CD14-positive monocyte (primary cell): Measurements from ENCODE around the gene PRPF38B. TPM values are rescaled to one million over a fixed set of nuclear protein-coding genes. Genes with fewer than 3 reads are reported as not detected.

Experiments used
- DNase-seq, 3 donors: peaks; one replicate each; pipeline ENCODE4 v3.0.0-alpha.2; 2011 to 2022
- H2AFZ ChIP-seq: 2 replicates; pipeline ENCODE4 v1.6.0; 2012; ENCODE audit warnings: mild to moderate bottlenecking, low read depth, low read length, inconsistent platforms; ENCODE audit not compliant: insufficient read depth, poor library complexity, severe bottlenecking
- H3K27ac ChIP-seq, 2 donors: 1 replicate in 1 of 2; 2 replicates in 1 of 2; pipeline ENCODE4 v1.5.1; 2012 to 2013; ENCODE audit warnings: low read length in 2 of 2, control low read depth in 1 of 2, inconsistent platforms in 1 of 2, low read depth in 1 of 2, mild to moderate bottlenecking in 1 of 2
- H3K27me3 ChIP-seq, 2 donors: one replicate each; pipeline versions ENCODE4 v1.6.0 to v1.6.1; 2011 to 2013; ENCODE audit warnings: low read length in 2 of 2; ENCODE audit not compliant: control insufficient read depth in 2 of 2, insufficient read depth in 2 of 2
- H3K36me3 ChIP-seq, 2 donors: replicated peaks in 1 of 2; 1 replicate in 1 of 2; 2 replicates in 1 of 2; pipeline versions ENCODE4 v1.5.1 to v1.6.1; 2012 to 2013; ENCODE audit warnings: low read length in 2 of 2, control low read depth in 1 of 2, inconsistent platforms in 1 of 2, mild to moderate bottlenecking in 1 of 2; ENCODE audit not compliant: insufficient read depth in 2 of 2, control insufficient read depth in 1 of 2
- H3K4me1 ChIP-seq, 2 donors: 1 replicate in 1 of 2; 2 replicates in 1 of 2; pipeline versions ENCODE4 v1.5.1 to v1.6.1; 2012 to 2013; ENCODE audit warnings: low read length in 2 of 2, control low read depth in 1 of 2, inconsistent platforms in 1 of 2, mild to moderate bottlenecking in 1 of 2, moderate library complexity in 1 of 2; ENCODE audit not compliant: insufficient read depth in 2 of 2, control insufficient read depth in 1 of 2
- H3K4me2 ChIP-seq: replicated peaks from 2 replicates; pipeline ENCODE3; 2012; ENCODE audit warnings: low read length, moderate library complexity, mild to moderate bottlenecking; ENCODE audit not compliant: poor library complexity, severe bottlenecking; ENCODE audit errors: extremely low read depth
- H3K4me3 ChIP-seq, 3 experiments: fragments of 200-600 bp in 1 of 3; sonication (generic) in 1 of 3; replicated peaks in 1 of 3; 1 replicate in 2 of 3; 2 replicates in 1 of 3; pipeline ENCODE4 v1.5.1; 2011 to 2013; ENCODE audit warnings: low read length in 3 of 3, mild to moderate bottlenecking in 3 of 3, control low read depth in 2 of 3, low read depth in 2 of 3, inconsistent platforms in 1 of 3, moderate library complexity in 1 of 3
- H3K79me2 ChIP-seq: 2 replicates; pipeline ENCODE4 v1.6.0; 2012; ENCODE audit warnings: mild to moderate bottlenecking, control low read depth, inconsistent platforms, low read length, moderate library complexity; ENCODE audit not compliant: insufficient read depth
- H3K9ac ChIP-seq: 2 replicates; pipeline ENCODE4 v1.6.0; 2017; ENCODE audit warnings: low read length, mild to moderate bottlenecking; ENCODE audit not compliant: insufficient read depth, poor library complexity, severe bottlenecking
- H3K9me3 ChIP-seq, 2 donors: replicated peaks in 1 of 2; 1 replicate in 1 of 2; 2 replicates in 1 of 2; pipeline versions ENCODE4 v1.5.1 to v1.6.1; 2012 to 2013; ENCODE audit warnings: low read length in 2 of 2, control low read depth in 1 of 2; ENCODE audit not compliant: control insufficient read depth in 1 of 2, insufficient read depth in 1 of 2
- H4K20me1 ChIP-seq: 2 replicates; pipeline ENCODE4 v1.6.0; 2012; ENCODE audit warnings: mild to moderate bottlenecking, low read length, control low read depth, moderate library complexity; ENCODE audit not compliant: insufficient read depth
- H3K27ac Mint-ChIP-seq, 7 donors: one replicate each; pipeline ENCODE4 v1.8.0; 2020; ENCODE audit warnings: mild to moderate bottlenecking in 7 of 7, mixed read lengths in 7 of 7, moderate library complexity in 6 of 7, inconsistent platforms in 2 of 7
- H3K27me3 Mint-ChIP-seq, 3 donors: one replicate each; pipeline ENCODE4 v1.8.0; 2021 to 2022; ENCODE audit warnings: low read depth in 3 of 3, mild to moderate bottlenecking in 3 of 3, mixed read lengths in 3 of 3, moderate library complexity in 3 of 3, inconsistent platforms in 1 of 3
- H3K36me3 Mint-ChIP-seq, 2 donors: one replicate each; pipeline ENCODE4 v1.8.0; 2020; ENCODE audit warnings: mixed read lengths in 2 of 2, inconsistent platforms in 1 of 2, mild to moderate bottlenecking in 1 of 2
- H3K4me1 Mint-ChIP-seq: one replicate; pipeline ENCODE4 v1.8.0; 2020; ENCODE audit warnings: mild to moderate bottlenecking, mixed read lengths
- H3K4me3 Mint-ChIP-seq, 2 donors: one replicate each; pipeline ENCODE4 v1.8.0; 2020; ENCODE audit warnings: mild to moderate bottlenecking in 2 of 2, mixed read lengths in 2 of 2, moderate library complexity in 1 of 2
- H3K9me3 Mint-ChIP-seq, 7 donors: one replicate each; pipeline ENCODE4 v1.8.0; 2020 to 2022; ENCODE audit warnings: mixed read lengths in 7 of 7, mild to moderate bottlenecking in 6 of 7, moderate library complexity in 6 of 7, inconsistent platforms in 2 of 7
- WGBS: methylation state at CpG from one replicate; pipeline ENCODE4 v1.1.5; 2013; ENCODE audit warnings: missing lambda C conversion rate; ENCODE audit not compliant: insufficient coverage; 5-methylcytosine and 5-hydroxymethylcytosine counted together
- intact Hi-C, 2 donors: fragments of 100-400 bp; cut with micrococcal nuclease; formaldehyde crosslinking; loops; one replicate each; pipeline versions ENCODE4 v1.15.0 to v1.15.1; 2023
- polyA plus RNA-seq, 3 donors: library from polyadenylated mRNA; depleted of rRNA in 1 of 3; unstranded in 2 of 3; stranded (reverse) in 1 of 3; fragments of 300-500 nt in 2 of 3; fragments of >200 nt in 1 of 3; fragmentation: Illumina TruSeq in 2 of 3; gene quantifications; 1 replicate in 2 of 3; 2 replicates in 1 of 3; pipeline ENCODE4 v1.2.3, GENCODE V29; 2012 to 2021
- TF ChIP-seq, protein P1 (sequence below): fragments of 200-600 bp; IDR thresholded peaks from one replicate; pipeline ENCODE4 v1.8.0; 2022; ENCODE audit warnings: antibody characterized with exemption, mild to moderate bottlenecking

Gene PRPF38B
- polyA plus RNA-seq, 3 donors, result 4.9 to 29.9 (median 8.3) TPM

GRCh38 chr1:108716437-108717230, 24.5 kb downstream of the PRPF38B start:
- Histone ChIP-seq H3K27me3 (no peaks in the 10 kb centered on the region), H3K4me2 (no peak overlapping the region), H3K9me3 (no peaks in the 10 kb centered on the region), H3K36me3 (no peaks in the 10 kb centered on the region), H3K79me2 (no peaks in the 10 kb centered on the region), H3K4me1 (no peaks in the 10 kb centered on the region), H3K27ac (no peak overlapping the region), H4K20me1 (no peaks in the 10 kb centered on the region), H3K4me3 (no peak overlapping the region), H3K9ac (no peak overlapping the region), H2AFZ (no peak overlapping the region)
- intact Hi-C loops, result no loop called here
- Mint-ChIP-seq H3K4me1 (peaks cover 2% of the 10 kb centered on the region), H3K27ac (no peak overlapping the region), H3K4me3 (no peak overlapping the region), H3K27me3 (peaks cover 3 to 7% (median 4%) of the 10 kb centered on the region in 3 donors), H3K36me3 (no peaks in the 10 kb centered on the region), H3K9me3 (no peaks in the 10 kb centered on the region)
- TF ChIP-seq, protein P1, sequence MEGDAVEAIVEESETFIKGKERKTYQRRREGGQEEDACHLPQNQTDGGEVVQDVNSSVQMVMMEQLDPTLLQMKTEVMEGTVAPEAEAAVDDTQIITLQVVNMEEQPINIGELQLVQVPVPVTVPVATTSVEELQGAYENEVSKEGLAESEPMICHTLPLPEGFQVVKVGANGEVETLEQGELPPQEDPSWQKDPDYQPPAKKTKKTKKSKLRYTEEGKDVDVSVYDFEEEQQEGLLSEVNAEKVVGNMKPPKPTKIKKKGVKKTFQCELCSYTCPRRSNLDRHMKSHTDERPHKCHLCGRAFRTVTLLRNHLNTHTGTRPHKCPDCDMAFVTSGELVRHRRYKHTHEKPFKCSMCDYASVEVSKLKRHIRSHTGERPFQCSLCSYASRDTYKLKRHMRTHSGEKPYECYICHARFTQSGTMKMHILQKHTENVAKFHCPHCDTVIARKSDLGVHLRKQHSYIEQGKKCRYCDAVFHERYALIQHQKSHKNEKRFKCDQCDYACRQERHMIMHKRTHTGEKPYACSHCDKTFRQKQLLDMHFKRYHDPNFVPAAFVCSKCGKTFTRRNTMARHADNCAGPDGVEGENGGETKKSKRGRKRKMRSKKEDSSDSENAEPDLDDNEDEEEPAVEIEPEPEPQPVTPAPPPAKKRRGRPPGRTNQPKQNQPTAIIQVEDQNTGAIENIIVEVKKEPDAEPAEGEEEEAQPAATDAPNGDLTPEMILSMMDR, result no peak
- WGBS, result no CpG with 5 or more reads among the region's 2 CpGs
- DNase-seq, result no peak

- no peak for DNase-seq
- no peaks in the 10 kb centered on the region for H3K4me1 ChIP-seq
- Mint-ChIP-seq H3K27me3 (peaks cover 2 to 3% (median 3%) of the 10 kb centered on the region in 3 donors), H3K4me1 (peaks cover 2% of the 10 kb centered on the region), H3K9me3 (no peaks in the 10 kb centered on the region), H3K4me3 (no peak overlapping the region), H3K27ac (no peak overlapping the region), H3K36me3 (no peaks in the 10 kb centered on the region)
- TF ChIP-seq, protein P1, result no peak
- H2AFZ ChIP-seq, result no peak overlapping the region
- no peaks in the 10 kb centered on the region for H3K36me3 ChIP-seq
- no peaks in the 10 kb centered on the region for H3K27me3 ChIP-seq
- H4K20me1 ChIP-seq, result no peaks in the 10 kb centered on the region
- intact Hi-C loops, result no loop called here
- H3K9ac ChIP-seq, result no peak overlapping the region
- H3K79me2 ChIP-seq, result no peaks in the 10 kb centered on the region
- 95% methylated on average over 8 of the region's 9 CpGs for WGBS
- no peak overlapping the region for H3K27ac ChIP-seq
- no peak overlapping the region for H3K4me2 ChIP-seq
- no peak overlapping the region for H3K4me3 ChIP-seq
- H3K9me3 ChIP-seq, result no peaks in the 10 kb centered on the region
Observed at GRCh38 chr1:108717774-108718316, 25.7 kb downstream of the PRPF38B start.
